Heart left ventricle (tissue), 13 donors: Measurements from ENCODE around the gene SORBS2.

ENCODE experiments used
- CTCF ChIP-seq, 12 donors: fragments of 200-600 bp; sonication (generic) in 4 of 12; IDR thresholded peaks; one replicate each; pipeline versions ENCODE4 v1.5.0 to v1.8.0; 2018 to 2022; ENCODE audit warnings: antibody characterized with exemption in 12 of 12, mild to moderate bottlenecking in 5 of 12
- POLR2A ChIP-seq, 2 donors: fragments of 450-650 bp; IDR thresholded peaks; one replicate each; pipeline ENCODE4 v1.6.1; 2017; ENCODE audit warnings: antibody characterized with exemption in 2 of 2, mild to moderate bottlenecking in 2 of 2, moderate library complexity in 2 of 2
- donor health status: ischemic (EF 13 %, LVEDD 7.1; RV severe dilation, severe dysfunction).
- donor health status: DM: no; HTN: yes; CAD: no.
- donor health status: DM: no; HTN: no; CAD: no.
- donor health status: ischemic (EF 25% LVEDD 6.9; RV normal size, moderate dysfunction).
- donor health status: ischemic (EF 25% LVEDD 5.7; RV mildly dilated, moderate dysfunction).
- donor health status: ischemic (EF 35%, LVEDD 5.7; RV mildly dilated, moderate dysfunction).
- donor health status: nonischemic (EF 11% LVEDD 7.7; RV severe dilation, severe dysfunction).
- donor health status: DM: yes; HTN: yes; CAD: no.
- donor health status: PGD.
- donor health status: ischemic (EF 29% LVEDD 5.4; RV normal size, mild dysfunction).
- donor health status: nonischemic (EF 23%, LVEDD 6.1; RV moderate dilation, normal function).

GRCh38 chr4:185562531-185562930, 249.5 kb downstream of the SORBS2 start:
- no peak for TF ChIP-seq CTCF (IDR thresholded peaks at IDR 0.05)
- TF ChIP-seq POLR2A (IDR thresholded peaks at IDR 0.05) = no peak
